ENCODE results near the gene SHLD2.
"Not testable (repeated sequence)": the region's sequence is repeated elsewhere in the genome, so short reads cannot be mapped to it uniquely, and the experiment has no call there.

Gene SHLD2

GRCh38 chr10:87149020-87149609 lies 54.1 kb downstream of the SHLD2 start:
- DNase-seq: not testable (repeated sequence)

- not testable (repeated sequence) for DNase-seq
These were observed 56.5 kb downstream of the SHLD2 start for GRCh38 chr10:87151516-87151915.

DNA sequence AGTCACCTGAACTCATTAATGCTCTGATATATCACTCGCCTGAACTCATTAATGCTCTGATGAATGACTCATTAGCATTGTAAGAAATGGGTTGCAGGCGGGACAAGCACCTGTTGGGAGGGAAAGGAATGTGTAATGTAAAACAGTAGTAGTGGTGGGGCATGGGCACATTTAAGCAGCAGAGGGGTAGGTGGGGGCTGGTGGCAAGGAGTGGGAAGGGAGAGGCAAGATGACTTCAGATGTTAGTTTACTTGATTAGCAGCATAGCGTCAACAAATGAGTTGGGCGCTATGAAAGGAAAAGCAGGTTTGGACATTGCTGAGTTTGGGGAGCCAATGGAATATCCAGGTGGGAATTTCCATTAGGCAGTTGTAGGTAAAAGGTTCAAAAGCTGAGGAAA lies 61.8 kb downstream of the SHLD2 start:
- not testable (repeated sequence) for DNase-seq

DNA sequence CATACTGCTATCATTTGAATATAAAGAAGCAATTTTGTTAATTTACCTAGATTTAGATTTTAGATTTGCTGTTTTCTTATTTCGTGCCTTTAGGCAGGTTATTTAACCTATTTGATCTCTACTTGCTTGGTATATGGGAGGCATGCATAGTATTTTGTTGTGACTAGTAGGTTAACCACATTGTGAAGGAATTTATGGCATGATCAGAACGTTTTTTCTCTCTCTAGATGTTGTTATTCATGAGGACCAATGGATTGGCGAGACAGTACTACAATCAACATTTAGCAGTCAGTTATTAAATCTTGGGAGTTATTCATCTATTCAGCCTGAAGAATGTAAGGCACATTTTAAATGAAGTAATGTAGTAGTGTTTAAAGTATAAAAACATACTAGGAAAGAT lies 62.8 kb downstream of the SHLD2 start:
- not testable (repeated sequence) for DNase-seq

DNA sequence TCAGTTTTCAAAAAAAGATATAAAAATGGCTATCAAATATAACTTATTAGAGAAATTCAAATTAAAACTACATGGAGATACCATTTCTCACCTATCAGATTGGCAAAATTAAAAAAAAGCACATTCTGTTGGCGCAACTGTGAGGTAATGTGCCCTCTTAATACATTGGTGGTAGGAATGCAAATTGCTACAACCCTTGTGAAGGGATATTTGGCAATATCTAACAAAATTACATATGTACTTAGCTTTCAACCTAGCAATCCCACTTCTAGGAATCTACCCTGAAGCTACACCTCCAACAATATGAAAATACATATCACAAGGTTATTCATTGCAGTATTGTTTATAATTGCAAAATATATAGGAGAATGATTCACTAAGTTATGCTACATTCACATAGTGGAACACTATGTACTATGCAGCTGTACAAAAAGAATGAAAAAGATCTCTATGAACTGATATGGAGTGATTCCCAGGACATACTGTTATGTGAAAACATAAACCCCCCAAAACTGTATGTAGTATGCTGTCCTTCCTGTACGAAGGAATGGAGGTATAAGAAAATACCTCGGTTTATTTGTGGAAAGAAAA lies 67.8 kb downstream of the SHLD2 start:
- DNase-seq: not testable (repeated sequence)

DNA sequence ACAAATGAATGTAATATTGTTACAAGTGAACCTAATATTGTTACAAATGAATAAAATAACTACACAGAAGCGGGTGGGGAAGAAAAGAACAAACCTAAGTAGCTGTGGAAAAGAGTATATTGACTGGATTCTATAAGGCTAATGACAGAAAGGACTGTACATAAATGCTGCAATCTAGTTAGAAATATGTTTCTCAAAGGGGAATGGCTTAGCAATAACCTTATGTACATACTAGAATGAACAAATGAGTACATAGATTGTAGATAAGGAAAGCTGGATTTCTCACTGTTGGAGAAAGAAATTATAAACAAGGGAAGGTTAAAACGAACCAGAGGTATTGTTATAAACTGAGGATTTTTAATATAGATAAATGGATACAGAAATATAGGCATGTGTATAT lies 68.4 kb downstream of the SHLD2 start:
- not testable (repeated sequence) for DNase-seq

DNA sequence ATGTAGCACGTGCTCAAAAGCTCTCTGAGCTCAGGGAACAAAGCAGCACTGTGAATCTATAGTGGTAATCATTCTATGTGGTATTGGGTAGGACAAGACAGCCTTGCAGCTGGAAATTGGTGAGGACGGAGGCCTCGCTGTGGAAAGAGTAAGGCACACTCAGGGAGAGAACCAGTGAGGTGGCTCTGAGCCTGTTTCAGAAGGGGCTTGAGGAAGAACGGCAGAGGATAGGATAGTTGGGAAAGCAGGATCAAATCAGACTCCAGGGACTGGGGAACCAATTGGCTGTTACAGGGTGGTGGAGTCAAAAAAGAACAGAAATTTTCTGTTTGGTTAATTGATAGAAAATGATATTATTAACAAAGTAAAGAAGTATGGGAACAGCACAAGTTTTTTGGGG lies 74.9 kb downstream of the SHLD2 start:
- not testable (repeated sequence) for DNase-seq

GRCh38 chr10:87170705-87171104 lies 75.7 kb downstream of the SHLD2 start:
- not testable (repeated sequence) for DNase-seq

GRCh38 chr10:87171670-87172069 lies 76.7 kb downstream of the SHLD2 start:
- not testable (repeated sequence) for DNase-seq

DNA sequence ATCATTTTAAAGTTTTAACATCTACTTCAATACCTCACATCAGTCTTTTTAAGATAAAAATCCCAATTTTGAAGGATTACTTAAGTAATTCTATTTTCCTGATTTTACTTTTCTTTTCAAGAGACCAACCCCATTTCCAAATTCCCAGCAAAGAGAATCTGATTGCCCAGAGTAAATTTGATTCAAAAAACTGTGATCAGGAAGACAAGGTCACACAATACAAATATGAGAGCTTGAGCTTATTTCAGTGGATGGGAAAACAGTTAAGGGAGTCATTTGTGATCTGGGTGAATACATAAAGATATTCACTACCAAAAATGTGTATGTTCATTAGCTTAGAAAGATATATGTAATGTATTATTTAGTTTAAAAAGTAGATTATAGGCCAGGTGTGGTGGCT lies 77.2 kb downstream of the SHLD2 start:
- DNase-seq: not testable (repeated sequence)

- DNase-seq: not testable (repeated sequence)
These were observed 82.6 kb downstream of the SHLD2 start for GRCh38 chr10:87177587-87177986.

GRCh38 chr10:87184421-87184820 lies 89.4 kb downstream of the SHLD2 start:
- DNase-seq: peak; percentile 33 to 44

GRCh38 chr10:87186016-87186415 lies 91.0 kb downstream of the SHLD2 start:
- DNase-seq: not testable (repeated sequence)

DNA sequence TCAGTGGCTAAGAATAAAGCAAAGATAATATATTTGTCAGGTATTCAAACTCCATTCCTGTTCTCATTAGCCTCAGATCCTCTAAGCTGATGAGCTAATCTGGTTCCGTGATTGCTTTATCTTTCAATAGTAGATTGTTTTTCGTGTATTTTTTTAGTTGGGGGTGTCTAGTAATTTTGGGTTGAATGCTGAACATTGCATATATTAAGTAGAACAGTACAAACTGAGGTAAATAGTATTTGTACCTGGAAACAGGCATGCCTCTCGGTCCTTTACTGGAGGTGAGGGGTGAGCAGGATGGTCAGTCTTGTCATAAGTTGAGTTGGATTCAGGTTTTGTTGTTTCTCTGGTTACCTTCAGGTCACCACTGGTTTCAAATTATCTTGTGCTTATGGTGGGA lies 92.6 kb downstream of the SHLD2 start:
- DNase-seq: not testable (repeated sequence)

DNA sequence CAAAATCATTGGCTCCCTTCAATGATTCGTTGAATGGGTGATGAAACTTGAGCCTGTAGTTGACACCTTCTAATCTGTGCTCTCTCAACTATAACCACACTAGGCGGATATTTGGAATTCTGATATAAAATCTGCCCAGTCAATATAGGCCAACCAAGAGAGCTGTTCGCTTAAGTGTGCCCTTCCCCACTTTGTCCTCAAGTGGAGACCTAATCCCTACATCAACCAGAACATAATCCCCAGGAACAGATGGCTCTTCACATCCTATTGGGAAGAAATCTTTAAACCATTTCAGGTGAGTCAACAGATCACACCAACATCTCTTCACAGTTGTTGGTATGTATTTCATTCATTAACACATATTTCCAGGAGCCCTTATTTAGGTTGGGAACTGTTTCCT lies 96.8 kb downstream of the SHLD2 start:
- DNase-seq: not testable (repeated sequence)

- DNase-seq: peak; percentile 72
These were observed 105.9 kb downstream of the SHLD2 start for GRCh38 chr10:87200924-87201323.

- DNase-seq: peak in 1 of 2 donors; percentile 18
These were observed 109.8 kb downstream of the SHLD2 start for GRCh38 chr10:87204801-87205200.

GRCh38 chr10:87206922-87207321 lies 111.9 kb downstream of the SHLD2 start:
- DNase-seq: not testable (repeated sequence)

DNA sequence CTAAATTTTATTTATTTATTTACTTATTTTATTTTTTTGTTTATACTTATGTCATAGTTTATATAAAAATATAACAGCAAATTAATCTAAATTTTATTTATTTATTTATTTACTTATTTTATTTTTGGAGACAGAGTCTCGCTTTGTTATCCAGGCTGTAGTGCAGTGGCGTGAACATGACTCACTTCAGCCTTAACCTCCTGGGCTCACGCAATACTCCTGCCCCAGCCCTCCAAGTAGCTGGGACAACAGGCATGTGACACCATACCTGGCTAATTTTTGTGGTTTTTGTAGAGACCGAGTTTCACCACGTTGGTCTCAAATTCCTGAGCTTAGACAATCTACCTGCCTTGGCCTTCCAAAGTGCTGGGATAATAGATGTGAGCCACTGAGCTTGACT lies 115.3 kb downstream of the SHLD2 start:
- DNase-seq: not testable (repeated sequence)

DNA sequence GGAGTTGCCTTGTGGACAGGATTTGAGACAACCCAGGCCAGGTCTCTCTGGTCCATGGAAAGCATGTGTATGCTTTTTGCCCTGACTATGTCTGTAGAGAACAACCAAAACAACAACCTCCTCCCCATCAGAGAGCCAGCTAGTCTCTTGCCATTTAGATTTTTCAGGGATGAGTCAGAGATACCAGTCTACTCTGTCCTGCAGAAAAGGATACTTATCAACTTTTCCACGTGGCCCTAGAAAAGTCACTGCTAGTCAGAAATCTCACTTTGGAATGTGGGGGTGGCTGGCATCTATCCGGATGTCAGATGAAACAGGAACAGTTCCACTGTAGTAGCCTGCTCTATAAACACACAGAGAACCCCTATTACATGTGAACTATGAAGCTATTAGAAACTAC lies 116.8 kb downstream of the SHLD2 start:
- not testable (repeated sequence) for DNase-seq

- DNase-seq: not testable (repeated sequence)
These were observed 118.3 kb downstream of the SHLD2 start for GRCh38 chr10:87213150-87213765.

GRCh38 chr10:87213806-87214205 lies 118.8 kb downstream of the SHLD2 start:
- not testable (repeated sequence) for DNase-seq

GRCh38 chr10:87216120-87216519 lies 121.1 kb downstream of the SHLD2 start:
- peak; percentile 11 to 14 for DNase-seq

- DNase-seq: not testable (repeated sequence)
These were observed 124.4 kb downstream of the SHLD2 start for GRCh38 chr10:87219370-87219769.
